GM23248 (cell line): ENCODE results near the gene ZNF208. TPM values are rescaled to one million over a fixed set of nuclear protein-coding genes. Genes with fewer than 3 reads are reported as not detected.
A peak's percentile ranks its signal among the peaks of the same experiment; 100 is the strongest.
"Not testable (repeated sequence)": the region's sequence is repeated elsewhere in the genome, so short reads cannot be mapped to it uniquely, and the experiment has no call there.

Source experiments
- DNase-seq: peaks from one replicate; pipeline ENCODE4 v3.0.0-alpha.2; 2015
- H2AFZ ChIP-seq: fragments of 200-600 bp; sonication (generic); 2 replicates; pipeline ENCODE4 v1.6.1; 2016; ENCODE audit warnings: antibody characterized with exemption
- H3F3A ChIP-seq: fragments of 200-600 bp; sonication (generic); 2 replicates; pipeline ENCODE4 v1.6.1; 2016; ENCODE audit warnings: mild to moderate bottlenecking, antibody characterized with exemption, mixed run types; ENCODE audit not compliant: insufficient read depth
- H3K27ac ChIP-seq: fragments of 200-600 bp; sonication (generic); 2 replicates; pipeline ENCODE4 v1.5.1; 2016; ENCODE audit warnings: mild to moderate bottlenecking
- H3K27me3 ChIP-seq: fragments of 200-600 bp; sonication (generic); replicated peaks from 2 replicates; pipeline ENCODE4 v1.6.1; 2016; ENCODE audit warnings: mild to moderate bottlenecking; ENCODE audit not compliant: insufficient read depth
- H3K36me3 ChIP-seq: fragments of 200-600 bp; sonication (generic); 2 replicates; pipeline ENCODE4 v1.6.1; 2016; ENCODE audit warnings: low read depth, mild to moderate bottlenecking
- H3K4me1 ChIP-seq: fragments of 200-600 bp; sonication (generic); 2 replicates; pipeline ENCODE4 v1.6.1; 2016; ENCODE audit warnings: mild to moderate bottlenecking; ENCODE audit not compliant: insufficient read depth
- H3K4me2 ChIP-seq: fragments of 200-600 bp; sonication (generic); one replicate; pipeline ENCODE4 v1.6.1; 2016; ENCODE audit warnings: mild to moderate bottlenecking; ENCODE audit not compliant: unreplicated experiment
- H3K4me3 ChIP-seq: fragments of 200-600 bp; sonication (generic); 2 replicates; pipeline ENCODE4 v1.5.1; 2016; ENCODE audit warnings: mild to moderate bottlenecking
- H3K79me2 ChIP-seq: fragments of 200-600 bp; sonication (generic); 2 replicates; pipeline ENCODE4 v1.6.1; 2016; ENCODE audit warnings: mild to moderate bottlenecking; ENCODE audit not compliant: insufficient read depth
- H3K9ac ChIP-seq: fragments of 200-600 bp; sonication (generic); 2 replicates; pipeline ENCODE4 v1.6.1; 2016; ENCODE audit warnings: mild to moderate bottlenecking
- H3K9me2 ChIP-seq: fragments of 200-600 bp; sonication (generic); 2 replicates; pipeline ENCODE4 v1.6.1; 2016; ENCODE audit warnings: mixed run types, mild to moderate bottlenecking, moderate library complexity; ENCODE audit not compliant: insufficient read depth
- H3K9me3 ChIP-seq: fragments of 200-600 bp; sonication (generic); one replicate; pipeline ENCODE4 v1.6.1; 2017; ENCODE audit warnings: low read depth
- H4K20me1 ChIP-seq: fragments of 200-600 bp; sonication (generic); 2 replicates; pipeline ENCODE4 v1.6.0; 2016; ENCODE audit not compliant: insufficient read depth
- EZH2 ChIP-seq: fragments of 200-600 bp; sonication (generic); IDR thresholded peaks from 2 replicates; pipeline ENCODE4 v1.6.1; 2018; ENCODE audit warnings: antibody characterized with exemption, mild to moderate bottlenecking; ENCODE audit not compliant: insufficient read depth, poor library complexity, severe bottlenecking
- EZH2phosphoT487 ChIP-seq: fragments of 200-600 bp; sonication (generic); IDR thresholded peaks from 2 replicates; pipeline ENCODE4 v1.6.1; 2018; ENCODE audit warnings: antibody characterized with exemption, moderate library complexity, mild to moderate bottlenecking, low read depth; ENCODE audit not compliant: insufficient read depth
- WGBS, 2 experiments: methylation state at CpG; one replicate each; pipeline ENCODE4 v1.1.6; 2015 to 2017; ENCODE audit warnings: low lambda C conversion rate in 2 of 2, low coverage in 1 of 2; ENCODE audit errors: missing lambda C conversion rate in 2 of 2; 5-methylcytosine and 5-hydroxymethylcytosine counted together
- in situ Hi-C: fragments of 300-500 bp; cut with MboI; formaldehyde crosslinking; loops from 2 replicates; pipeline ENCODE4 v1.15.0; 2020
- polyA plus RNA-seq: library from polyadenylated mRNA; unstranded; fragments of >200 nt; fragmentation: Nextera tagmentation; extraction: Ambion mirVana; gene quantifications from 2 replicates; pipeline ENCODE4 v1.2.1, GENCODE V29; 2016
- total RNA-seq: library from RNA; depleted of rRNA; stranded (reverse); fragments of >200 nt; shearing (Covaris generic); gene quantifications from 2 replicates; pipeline ENCODE4 v1.2.3, GENCODE V29; 2014; rRNA removed

Gene ZNF208
- total RNA-seq (under 0.01 TPM in 1 of 2 replicates, not detected in the other), polyA plus RNA-seq (not detected in 2 replicates)

DNA sequence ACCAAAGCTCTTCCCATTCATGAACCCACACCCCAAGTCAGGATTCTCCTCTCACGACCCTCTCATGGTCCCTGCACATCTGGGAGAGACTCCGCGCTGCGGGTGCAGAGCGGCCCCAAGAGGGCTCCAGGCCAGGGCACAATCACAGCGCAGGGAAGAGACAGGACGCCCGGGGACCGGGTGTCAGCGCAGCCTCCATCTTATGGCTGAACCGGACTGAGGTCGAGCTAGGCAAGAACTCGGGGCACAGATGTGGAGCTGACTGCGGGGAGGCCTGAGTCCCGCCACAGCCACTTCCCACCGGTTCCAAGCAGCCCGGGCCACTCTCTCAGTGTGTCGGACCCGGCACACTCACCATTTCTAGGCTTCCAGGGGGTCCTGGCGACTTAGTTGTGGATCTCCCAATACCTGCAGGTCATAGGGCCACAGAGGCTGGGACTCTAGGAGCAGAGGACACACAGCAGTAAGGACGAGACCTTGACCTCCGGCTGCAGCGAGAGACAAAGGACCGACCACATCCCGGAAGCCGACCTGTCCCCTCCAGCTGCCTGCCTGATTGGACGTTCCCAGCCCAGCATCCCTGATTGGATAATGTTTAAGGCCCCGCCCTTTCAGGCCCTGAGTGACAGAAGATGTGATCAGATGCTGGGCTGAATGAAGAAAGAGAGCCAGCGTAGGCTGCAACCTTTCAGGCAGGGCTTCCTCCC lies at the start of gene ZNF208:
ZNF208 (minus strand) TSS at position 507 of the 707 bp plus-strand sequence; CDS start at position 358, 149 bp downstream.
- H2AFZ ChIP-seq, H3K4me3 ChIP-seq, H3K79me2 ChIP-seq, H3K36me3 ChIP-seq, H3K27ac ChIP-seq, H4K20me1 ChIP-seq, H3K9ac ChIP-seq, H3K4me1 ChIP-seq, DNase-seq, H3F3A ChIP-seq, H3K9me2 ChIP-seq, H3K4me2 ChIP-seq, in situ Hi-C loops, H3K27me3 ChIP-seq, H3K9me3 ChIP-seq: not testable (repeated sequence)
- WGBS, 2 experiments: 5 to 6% methylated on average over 28 of the region's 29 CpGs

GRCh38 chr19:22052644-22053013 lies 41.9 kb upstream of the ZNF208 start:
- Histone ChIP-seq H3K9ac (peak overlapping the region; percentile 50; the same call in 1 of the 2 replicates), H4K20me1 (no peaks in the 10 kb centered on the region), H3K4me3 (peak overlapping the region; percentile 56), H3K4me1 (no peaks in the 10 kb centered on the region), H3K4me2 (peak overlapping the region; percentile 2), H3K9me2 (no peaks in the 10 kb centered on the region), H3K36me3 (no peaks in the 10 kb centered on the region), H3K27me3 (no peaks in the 10 kb centered on the region), H3K27ac (no peak overlapping the region), H3K9me3 (no peaks in the 10 kb centered on the region), H3F3A (no peaks in the 10 kb centered on the region), H3K79me2 (no peaks in the 10 kb centered on the region), H2AFZ (peak overlapping the region; percentile 54)
- TF ChIP-seq EZH2phosphoT487: no peak
- no peak for TF ChIP-seq EZH2
- peak; percentile 6 for DNase-seq
- in situ Hi-C loops: no loop called here
- WGBS, 2 experiments: 1 to 4% methylated on average over 19 to 20 of the region's 20 CpGs

DNA sequence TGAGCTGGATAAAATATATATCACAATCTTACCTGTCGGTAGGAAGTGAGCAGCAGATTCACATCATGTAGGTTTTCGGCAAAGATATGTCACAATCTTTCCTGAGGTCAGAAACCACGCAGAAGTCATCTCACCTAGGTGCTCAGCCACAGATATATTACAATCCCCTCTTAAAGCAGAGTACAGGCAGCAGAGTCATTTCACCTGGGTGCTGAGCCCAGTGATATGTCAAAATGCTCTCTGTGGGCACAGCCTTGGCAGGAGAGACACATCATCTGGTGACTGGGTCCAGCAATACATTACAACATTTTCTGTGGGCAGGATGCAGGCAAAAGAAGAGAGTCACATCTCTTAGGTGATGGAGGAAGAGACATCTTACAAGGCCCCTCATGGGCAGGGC lies 30.4 kb upstream of the ZNF208 start:
- H3K4me1 ChIP-seq: not testable (repeated sequence)
- WGBS, 2 experiments: 8 to 14% methylated on average over 3 of the region's 3 CpGs

DNA sequence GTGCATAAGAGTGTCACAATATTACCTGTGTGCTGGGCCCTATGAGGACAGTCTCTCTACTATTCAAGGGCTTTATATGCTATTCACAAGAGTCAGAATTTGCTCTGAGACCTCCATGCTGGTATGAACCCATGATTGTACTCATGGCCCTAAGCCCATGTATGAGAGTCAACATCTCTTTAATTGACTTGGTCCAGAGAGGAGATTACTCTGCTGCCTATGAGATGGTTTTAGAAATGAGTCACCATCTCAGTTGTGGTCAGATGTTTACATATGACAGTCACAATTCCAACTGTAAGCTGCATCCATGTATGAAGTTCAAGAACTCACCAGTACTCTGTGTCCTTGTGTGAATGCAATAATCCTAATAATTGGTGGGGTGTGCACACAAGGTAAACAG lies 19.9 kb upstream of the ZNF208 start:
- Histone ChIP-seq H3K9me2 (no peaks in the 10 kb centered on the region), H3K36me3 (no peaks in the 10 kb centered on the region), H4K20me1 (no peaks in the 10 kb centered on the region), H3K9ac (no peak overlapping the region), H3K4me1 (no peaks in the 10 kb centered on the region), H3K4me3 (no peak overlapping the region), H3F3A (no peaks in the 10 kb centered on the region), H3K9me3 (no peaks in the 10 kb centered on the region), H2AFZ (no peak overlapping the region), H3K27ac (no peak overlapping the region), H3K27me3 (no peaks in the 10 kb centered on the region), H3K4me2 (no peak overlapping the region), H3K79me2 (no peaks in the 10 kb centered on the region)
- DNase-seq: no peak
- TF ChIP-seq EZH2: no peak
- no peak for TF ChIP-seq EZH2phosphoT487
- in situ Hi-C loops: no loop called here

More for the DNA sequence above, 30.4 kb upstream of the ZNF208 start:
- H2AFZ ChIP-seq, H3K4me3 ChIP-seq, H3K27me3 ChIP-seq, H3K27ac ChIP-seq, H3K79me2 ChIP-seq, in situ Hi-C loops, DNase-seq, H4K20me1 ChIP-seq, H3K36me3 ChIP-seq, H3K9ac ChIP-seq, H3K9me3 ChIP-seq, H3F3A ChIP-seq, H3K4me2 ChIP-seq, H3K9me2 ChIP-seq: not testable (repeated sequence)

DNA sequence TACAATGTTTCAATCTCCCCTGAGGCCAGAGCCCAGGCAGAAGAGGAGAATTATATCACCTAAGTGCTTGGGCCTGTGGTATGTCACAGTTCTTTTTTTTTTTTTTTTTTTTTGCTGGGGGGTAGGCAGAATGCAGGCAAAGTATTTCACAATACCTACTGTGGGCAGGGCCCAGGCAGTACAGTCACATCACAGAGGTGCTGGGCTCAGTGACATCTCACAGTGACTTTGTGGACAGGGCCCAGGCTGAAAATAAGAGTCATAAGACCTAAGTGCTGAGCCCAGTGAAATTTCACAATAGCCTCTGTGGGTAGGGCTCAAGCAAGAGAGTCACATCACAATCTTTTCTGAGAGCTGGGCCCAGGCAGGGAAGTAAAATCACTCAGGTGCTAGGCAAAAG lies 15.9 kb upstream of the ZNF208 start:
- H3K79me2 ChIP-seq: no peaks in the 10 kb centered on the region
- no peak overlapping the region for H3K4me2 ChIP-seq
- no peaks in the 10 kb centered on the region for H3F3A ChIP-seq
- no peak overlapping the region for H3K9ac ChIP-seq
- no peaks in the 10 kb centered on the region for H3K9me3 ChIP-seq
- no peaks in the 10 kb centered on the region for H3K9me2 ChIP-seq
- in situ Hi-C loops: no loop called here
- H3K4me3 ChIP-seq: no peak overlapping the region
- H2AFZ ChIP-seq: no peak overlapping the region
- no peaks in the 10 kb centered on the region for H3K27me3 ChIP-seq
- H4K20me1 ChIP-seq: no peaks in the 10 kb centered on the region
- DNase-seq: no peak
- no peaks in the 10 kb centered on the region for H3K36me3 ChIP-seq
- no peak overlapping the region for H3K27ac ChIP-seq
- no peaks in the 10 kb centered on the region for H3K4me1 ChIP-seq
- no peak for TF ChIP-seq EZH2phosphoT487
- TF ChIP-seq EZH2: no peak

DNA sequence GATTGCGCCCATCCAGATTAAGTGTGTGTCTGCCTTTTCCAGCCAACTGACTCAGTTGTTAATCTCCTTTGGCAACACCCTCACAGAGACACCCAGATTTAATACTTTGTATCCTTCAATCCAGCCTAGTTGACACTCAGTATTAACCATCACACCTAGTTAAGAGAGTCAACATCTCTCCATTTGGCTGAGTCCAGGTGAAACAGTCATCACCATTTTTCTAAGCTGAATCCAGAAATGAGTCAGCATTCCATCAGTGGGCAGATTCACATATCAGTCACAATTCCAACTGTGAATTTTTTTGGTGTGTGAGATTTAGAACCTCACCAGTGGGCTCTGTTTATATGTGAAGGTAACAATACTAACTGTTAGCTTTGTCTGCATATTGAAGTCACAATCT lies 14.8 kb upstream of the ZNF208 start:
- H4K20me1 ChIP-seq, H3K79me2 ChIP-seq, H3K36me3 ChIP-seq, H3K4me2 ChIP-seq, H3K9me3 ChIP-seq, DNase-seq, H2AFZ ChIP-seq, H3K4me3 ChIP-seq, H3K9ac ChIP-seq, H3F3A ChIP-seq, in situ Hi-C loops, H3K27me3 ChIP-seq, H3K27ac ChIP-seq, H3K4me1 ChIP-seq, H3K9me2 ChIP-seq: not testable (repeated sequence)
- 35 to 73% methylated on average over 1 of the region's 1 CpG for WGBS, 2 experiments
